SH-SY5Y (cell line): ENCODE data around the gene SPDYE6.

Experiments used
- GATA2 ChIP-seq: IDR thresholded peaks from 2 replicates; pipeline ENCODE4 v1.6.1; 2011; ENCODE audit warnings: mild to moderate bottlenecking, low read depth, low read length
- GATA3 ChIP-seq: IDR thresholded peaks from 2 replicates; pipeline ENCODE4 v1.6.1; 2011; ENCODE audit warnings: low read depth, mild to moderate bottlenecking, low read length, moderate library complexity

The SPDYE6 gene

GRCh38 chr7:102326157-102326889 is 29.9 kb downstream of the SPDYE6 start:
- TF ChIP-seq GATA2, result no peak

GRCh38 chr7:102323914-102324195 is 32.4 kb downstream of the SPDYE6 start:
- TF ChIP-seq GATA3 (no peak), GATA2 (no peak)

- TF ChIP-seq GATA2 (no peak), GATA3 (no peak)
These were observed 34.0 kb downstream of the SPDYE6 start for GRCh38 chr7:102322202-102322715.

GRCh38 chr7:102321351-102322201 is 34.7 kb downstream of the SPDYE6 start:
- TF ChIP-seq GATA3 (no peak), GATA2 (no peak)

- TF ChIP-seq GATA2 (no peak), GATA3 (no peak)
These were observed 35.5 kb downstream of the SPDYE6 start for GRCh38 chr7:102320601-102321350.

GRCh38 chr7:102320181-102320580 is 36.1 kb downstream of the SPDYE6 start:
- no peak for TF ChIP-seq GATA2

GRCh38 chr7:102319671-102320070 is 36.6 kb downstream of the SPDYE6 start:
- TF ChIP-seq GATA2 (no peak), GATA3 (no peak)

- TF ChIP-seq GATA3, result no peak
- TF ChIP-seq GATA2, result no peak
These were observed 37.7 kb downstream of the SPDYE6 start for GRCh38 chr7:102318482-102318971.

GRCh38 chr7:102317231-102318059 is 38.8 kb downstream of the SPDYE6 start:
- no peak for TF ChIP-seq GATA3
- no peak for TF ChIP-seq GATA2

GRCh38 chr7:102313997-102314780 is 42.1 kb downstream of the SPDYE6 start:
- TF ChIP-seq GATA2 (no peak), GATA3 (no peak)

- no peak for TF ChIP-seq GATA2
- TF ChIP-seq GATA3, result no peak
These were observed 43.9 kb downstream of the SPDYE6 start for GRCh38 chr7:102312317-102312716.

GRCh38 chr7:102310414-102310815 is 45.8 kb downstream of the SPDYE6 start:
- TF ChIP-seq GATA2, result no peak
- no peak for TF ChIP-seq GATA3

- no peak for TF ChIP-seq GATA3
- no peak for TF ChIP-seq GATA2
These were observed 49.1 kb downstream of the SPDYE6 start for GRCh38 chr7:102306916-102307677.
